Liver (tissue), 9 donors: Measurements from ENCODE around the gene FGF3. TPM values are rescaled to one million over a fixed set of nuclear protein-coding genes. Genes with fewer than 3 reads are reported as not detected.

ENCODE experiments used
- DNase-seq: peaks from one replicate; pipeline ENCODE4 v3.0.0-alpha.2; 2017; ENCODE audit warnings: low spot score
- H3K27ac ChIP-seq, 2 donors: one replicate each; pipeline ENCODE4 v1.7.0; 2013; ENCODE audit warnings: inconsistent platforms in 2 of 2, low read length in 2 of 2, control low read depth in 1 of 2, low read depth in 1 of 2, mild to moderate bottlenecking in 1 of 2
- H3K27me3 ChIP-seq, 4 donors: one replicate each; pipeline versions ENCODE4 v1.6.1 to v1.7.0; 2013; ENCODE audit warnings: low read length in 3 of 4, inconsistent platforms in 1 of 4, mild to moderate bottlenecking in 1 of 4, moderate library complexity in 1 of 4; ENCODE audit not compliant: control insufficient read depth in 4 of 4, insufficient read depth in 4 of 4
- H3K36me3 ChIP-seq, 4 donors: one replicate each; pipeline versions ENCODE4 v1.6.1 to v1.7.0; 2013; ENCODE audit warnings: low read length in 3 of 4, mild to moderate bottlenecking in 3 of 4, low read depth in 1 of 4, moderate library complexity in 1 of 4; ENCODE audit not compliant: control insufficient read depth in 4 of 4, insufficient read depth in 3 of 4
- H3K4me1 ChIP-seq, 4 donors: one replicate each; pipeline versions ENCODE4 v1.6.1 to v1.7.0; 2013; ENCODE audit warnings: low read length in 3 of 4, mild to moderate bottlenecking in 3 of 4, moderate library complexity in 1 of 4; ENCODE audit not compliant: control insufficient read depth in 4 of 4, insufficient read depth in 4 of 4
- H3K4me3 ChIP-seq, 3 donors: one replicate each; pipeline versions ENCODE4 v1.6.1 to v1.7.0; 2013; ENCODE audit warnings: low read length in 3 of 3, control low read depth in 1 of 3, low read depth in 1 of 3, mild to moderate bottlenecking in 1 of 3
- H3K9ac ChIP-seq, 2 donors: one replicate each; pipeline ENCODE4 v1.7.0; 2013; ENCODE audit warnings: low read length in 2 of 2, mild to moderate bottlenecking in 2 of 2, moderate library complexity in 2 of 2, control low read depth in 1 of 2, low read depth in 1 of 2
- H3K9me3 ChIP-seq, 4 donors: one replicate each; pipeline versions ENCODE4 v1.6.1 to v1.7.0; 2013; ENCODE audit warnings: low read length in 3 of 4; ENCODE audit not compliant: control insufficient read depth in 4 of 4
- EGR1 ChIP-seq, 2 donors: IDR thresholded peaks; 2 replicates each; pipeline ENCODE4 v1.6.1; 2016 to 2018; ENCODE audit warnings: antibody characterized with exemption in 2 of 2, low read depth in 2 of 2
- FOXA1 ChIP-seq: IDR thresholded peaks from 2 replicates; pipeline ENCODE4 v1.6.1; 2016; ENCODE audit warnings: antibody characterized with exemption
- FOXA2 ChIP-seq: IDR thresholded peaks from 2 replicates; pipeline ENCODE4 v1.6.1; 2016; ENCODE audit warnings: antibody characterized with exemption
- GABPA ChIP-seq, 2 donors: IDR thresholded peaks in 1 of 2; conservative IDR thresholded peaks in 1 of 2; 2 replicates each; pipeline ENCODE4 v1.6.1; 2016; ENCODE audit warnings: antibody characterized with exemption in 2 of 2, mild to moderate bottlenecking in 1 of 2, moderate library complexity in 1 of 2
- HNF4A ChIP-seq, 2 donors: conservative IDR thresholded peaks; 2 replicates each; pipeline ENCODE4 v1.6.1; 2016; ENCODE audit warnings: antibody characterized with exemption in 2 of 2, mild to moderate bottlenecking in 2 of 2
- HNF4G ChIP-seq: IDR thresholded peaks from 2 replicates; pipeline ENCODE4 v1.6.1; 2016; ENCODE audit warnings: antibody characterized with exemption
- JUND ChIP-seq, 2 donors: IDR thresholded peaks; 2 replicates each; pipeline ENCODE4 v1.6.1; 2016; ENCODE audit warnings: antibody characterized with exemption in 2 of 2
- MAX ChIP-seq: IDR thresholded peaks from 2 replicates; pipeline ENCODE4 v1.6.1; 2016; ENCODE audit warnings: antibody characterized with exemption
- NR2F2 ChIP-seq: IDR thresholded peaks from 2 replicates; pipeline ENCODE4 v1.6.1; 2016; ENCODE audit warnings: antibody characterized with exemption
- RAD21 ChIP-seq, 2 donors: IDR thresholded peaks; 2 replicates each; pipeline ENCODE4 v1.6.1; 2016; ENCODE audit warnings: antibody characterized with exemption in 2 of 2, mild to moderate bottlenecking in 2 of 2
- RXRA ChIP-seq, 2 donors: IDR thresholded peaks; 2 replicates each; pipeline ENCODE4 v1.6.1; 2017 to 2018; ENCODE audit warnings: antibody characterized with exemption in 2 of 2, mild to moderate bottlenecking in 1 of 2
- TAF1 ChIP-seq: conservative IDR thresholded peaks from 2 replicates; pipeline ENCODE4 v1.6.1; 2016; ENCODE audit warnings: antibody characterized with exemption, mild to moderate bottlenecking
- YY1 ChIP-seq: IDR thresholded peaks from 2 replicates; pipeline ENCODE4 v1.6.1; 2016; ENCODE audit warnings: antibody characterized with exemption, mild to moderate bottlenecking
- ZBTB33 ChIP-seq: IDR thresholded peaks from 2 replicates; pipeline ENCODE4 v1.6.1; 2016; ENCODE audit warnings: antibody characterized with exemption
- WGBS: extraction: QIAGEN DNeasy Blood & Tissue Kit; methylation state at CpG from one replicate; pipeline ENCODE4 v1.1.7; 2013; 5-methylcytosine and 5-hydroxymethylcytosine counted together
- polyA plus RNA-seq, 2 donors: library from polyadenylated mRNA; stranded (reverse) in 1 of 2; unstranded in 1 of 2; fragments of 200-250 nt in 1 of 2; fragments of >200 nt in 1 of 2; fragmentation: Nextera tagmentation in 1 of 2; extraction: Ambion mirVana in 1 of 2; gene quantifications; one replicate each; pipeline versions ENCODE4 v1.2.1 to v1.2.3, GENCODE V29; 2013 to 2015
- total RNA-seq, 2 donors: library from RNA; depleted of rRNA; stranded (reverse); fragments of >200 nt; gene quantifications; one replicate each; pipeline ENCODE4 v1.2.3, GENCODE V29; 2014
- TF ChIP-seq, protein P1 (sequence below): IDR thresholded peaks from 2 replicates; pipeline ENCODE4 v1.6.1; 2016; ENCODE audit warnings: antibody characterized with exemption, mild to moderate bottlenecking
- donor health status: healthy.
- donor health status: healthy.
- donor health status: healthy.
- donor health status: healthy.
- donor health status: healthy.

FGF3 gene
- total and polyA plus RNA-seq, 4 donors = not detected

DNA sequence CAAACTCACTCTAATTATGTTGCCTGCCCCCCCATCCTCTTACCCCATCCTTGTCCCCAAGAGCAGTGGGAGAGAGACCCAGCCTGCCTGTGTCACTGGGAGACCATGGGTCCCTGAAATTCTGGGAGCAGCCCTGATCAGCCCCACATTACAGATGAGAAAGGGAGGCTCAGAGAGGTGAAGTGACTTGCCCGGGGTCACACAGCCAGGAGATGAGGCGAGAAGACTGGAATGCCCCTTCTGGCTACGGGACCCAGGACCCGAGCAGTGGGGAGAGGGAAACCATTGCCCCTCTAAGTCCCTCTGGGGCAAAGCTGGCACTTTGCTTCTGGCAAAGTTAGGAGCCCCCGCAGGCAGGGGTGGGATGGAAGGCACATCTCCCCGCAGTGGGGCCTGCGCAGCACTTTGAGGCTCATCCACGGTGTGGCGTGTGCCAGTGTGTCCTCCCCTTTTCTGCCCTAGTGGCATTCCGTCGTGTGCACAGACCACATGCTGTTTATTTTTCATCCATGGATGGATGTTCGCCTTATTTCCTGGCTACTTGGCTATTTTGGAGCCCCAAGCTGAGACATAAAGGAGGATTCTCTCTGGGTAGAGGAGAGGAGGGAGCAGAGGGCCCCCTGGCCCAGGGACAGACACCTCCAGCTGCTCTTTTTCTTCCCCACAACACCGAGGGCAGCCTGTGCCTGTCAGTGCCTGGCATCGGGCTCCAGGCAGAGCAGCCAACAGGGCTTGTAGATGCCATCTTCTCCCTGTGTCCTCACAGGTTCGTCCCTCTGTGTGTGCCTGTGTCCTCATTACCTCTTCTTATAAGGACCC lies 3.7 kb upstream of the FGF3 start:
- Histone ChIP-seq H3K27me3 (peaks cover 0 to 9% (median 4%) of the 10 kb centered on the region in 4 donors), H3K4me3 (no peak overlapping the region), H3K36me3 (no peaks in the 10 kb centered on the region), H3K9me3 (no peaks in the 10 kb centered on the region), H3K9ac (no peak overlapping the region), H3K27ac (no peak overlapping the region), H3K4me1 (peaks cover 0 to 5% (median 1%) of the 10 kb centered on the region in 4 donors)
- TF ChIP-seq JUND (IDR thresholded peaks at IDR 0.05) = no peak
- DNase-seq = no peak
- WGBS = 76% methylated on average over 15 of the region's 15 CpGs

DNA sequence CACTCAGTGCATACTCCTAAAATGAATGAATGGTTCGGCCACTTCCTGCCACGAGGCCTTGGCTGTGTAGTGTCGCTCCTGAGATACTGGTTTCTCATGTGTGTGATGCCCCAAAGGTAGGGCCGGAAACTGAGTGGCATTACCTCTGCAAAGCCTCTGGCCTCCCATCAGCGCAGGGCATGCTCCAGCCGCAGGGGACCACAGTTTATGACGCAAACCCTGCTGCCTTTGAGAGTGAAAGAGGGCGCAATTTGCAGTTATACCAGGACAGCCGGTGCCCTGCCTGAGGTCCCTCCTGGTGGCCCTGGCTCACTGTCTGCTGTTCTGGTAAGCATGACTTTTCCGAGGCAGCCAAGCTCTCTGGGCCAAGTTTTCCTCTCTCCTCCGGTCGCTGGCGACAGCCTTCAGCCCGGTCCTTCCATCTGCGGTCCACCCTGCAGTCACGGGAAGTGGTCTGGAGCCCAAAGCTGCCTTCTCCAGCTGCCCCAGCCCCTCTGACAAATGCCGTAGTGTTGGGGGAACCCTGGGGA lies 2.4 kb upstream of the FGF3 start:
- WGBS = 82% methylated on average over 17 of the region's 17 CpGs

More for the DNA sequence above, 2.4 kb upstream of the FGF3 start:
- H3K36me3 ChIP-seq = no peaks in the 10 kb centered on the region
- TF ChIP-seq RXRA (IDR thresholded peaks at IDR 0.05) (no peak), HNF4A (conservative IDR thresholded peaks at IDR 0.05) (no peak), RAD21 (IDR thresholded peaks at IDR 0.05) (no peak), GABPA (IDR thresholded peaks at IDR 0.05 in 1 of 2, conservative IDR thresholded peaks at IDR 0.05 in 1 of 2) (no peak), NR2F2 (no peak), HNF4G (no peak), EGR1 (IDR thresholded peaks at IDR 0.05; ENCODE audit: low read depth in 2 of 2) (no peak), FOXA2 (no peak), YY1 (no peak), JUND (IDR thresholded peaks at IDR 0.05) (no peak), MAX (no peak), FOXA1 (no peak), ZBTB33 (no peak), TAF1 (no peak)
- TF ChIP-seq, protein P1, sequence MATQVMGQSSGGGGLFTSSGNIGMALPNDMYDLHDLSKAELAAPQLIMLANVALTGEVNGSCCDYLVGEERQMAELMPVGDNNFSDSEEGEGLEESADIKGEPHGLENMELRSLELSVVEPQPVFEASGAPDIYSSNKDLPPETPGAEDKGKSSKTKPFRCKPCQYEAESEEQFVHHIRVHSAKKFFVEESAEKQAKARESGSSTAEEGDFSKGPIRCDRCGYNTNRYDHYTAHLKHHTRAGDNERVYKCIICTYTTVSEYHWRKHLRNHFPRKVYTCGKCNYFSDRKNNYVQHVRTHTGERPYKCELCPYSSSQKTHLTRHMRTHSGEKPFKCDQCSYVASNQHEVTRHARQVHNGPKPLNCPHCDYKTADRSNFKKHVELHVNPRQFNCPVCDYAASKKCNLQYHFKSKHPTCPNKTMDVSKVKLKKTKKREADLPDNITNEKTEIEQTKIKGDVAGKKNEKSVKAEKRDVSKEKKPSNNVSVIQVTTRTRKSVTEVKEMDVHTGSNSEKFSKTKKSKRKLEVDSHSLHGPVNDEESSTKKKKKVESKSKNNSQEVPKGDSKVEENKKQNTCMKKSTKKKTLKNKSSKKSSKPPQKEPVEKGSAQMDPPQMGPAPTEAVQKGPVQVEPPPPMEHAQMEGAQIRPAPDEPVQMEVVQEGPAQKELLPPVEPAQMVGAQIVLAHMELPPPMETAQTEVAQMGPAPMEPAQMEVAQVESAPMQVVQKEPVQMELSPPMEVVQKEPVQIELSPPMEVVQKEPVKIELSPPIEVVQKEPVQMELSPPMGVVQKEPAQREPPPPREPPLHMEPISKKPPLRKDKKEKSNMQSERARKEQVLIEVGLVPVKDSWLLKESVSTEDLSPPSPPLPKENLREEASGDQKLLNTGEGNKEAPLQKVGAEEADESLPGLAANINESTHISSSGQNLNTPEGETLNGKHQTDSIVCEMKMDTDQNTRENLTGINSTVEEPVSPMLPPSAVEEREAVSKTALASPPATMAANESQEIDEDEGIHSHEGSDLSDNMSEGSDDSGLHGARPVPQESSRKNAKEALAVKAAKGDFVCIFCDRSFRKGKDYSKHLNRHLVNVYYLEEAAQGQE = no peak
- H3K4me1 ChIP-seq = peaks cover 4 to 12% (median 6%) of the 10 kb centered on the region in 4 donors
- no peak overlapping the region for H3K4me3 ChIP-seq
- no peaks in the 10 kb centered on the region for H3K9me3 ChIP-seq
- peaks cover 4 to 18% (median 9%) of the 10 kb centered on the region in 4 donors for H3K27me3 ChIP-seq
- H3K27ac ChIP-seq = no peak overlapping the region
- DNase-seq = no peak
- H3K9ac ChIP-seq = no peak overlapping the region
